Esophagus muscularis mucosa (tissue), 4 donors: Measurements from ENCODE around the gene FAM171A1.

Experiments
- EP300 ChIP-seq: sonication (generic); formaldehyde crosslinking; IDR thresholded peaks from one replicate; pipeline ENCODE4 v1.6.1; 2017; ENCODE audit warnings: antibody characterized with exemption
- POLR2A ChIP-seq: fragments of 450-650 bp; IDR thresholded peaks from one replicate; pipeline ENCODE4 v1.6.1; 2017; ENCODE audit warnings: antibody characterized with exemption, moderate library complexity, mild to moderate bottlenecking, low read depth
- POLR2AphosphoS5 ChIP-seq, 2 donors: sonication (generic); formaldehyde crosslinking; IDR thresholded peaks; one replicate each; pipeline ENCODE4 v1.6.1; 2017; ENCODE audit warnings: antibody characterized with exemption in 2 of 2
- TF ChIP-seq, protein P1 (sequence below), 3 experiments: fragments of 200-600 bp in 2 of 3; fragments of 450-650 bp in 1 of 3; sonication (generic) in 2 of 3; IDR thresholded peaks; one replicate each; pipeline ENCODE4 v1.5.1; 2017 to 2019; ENCODE audit warnings: antibody characterized with exemption in 3 of 3, mild to moderate bottlenecking in 2 of 3, moderate library complexity in 1 of 3

DNA sequence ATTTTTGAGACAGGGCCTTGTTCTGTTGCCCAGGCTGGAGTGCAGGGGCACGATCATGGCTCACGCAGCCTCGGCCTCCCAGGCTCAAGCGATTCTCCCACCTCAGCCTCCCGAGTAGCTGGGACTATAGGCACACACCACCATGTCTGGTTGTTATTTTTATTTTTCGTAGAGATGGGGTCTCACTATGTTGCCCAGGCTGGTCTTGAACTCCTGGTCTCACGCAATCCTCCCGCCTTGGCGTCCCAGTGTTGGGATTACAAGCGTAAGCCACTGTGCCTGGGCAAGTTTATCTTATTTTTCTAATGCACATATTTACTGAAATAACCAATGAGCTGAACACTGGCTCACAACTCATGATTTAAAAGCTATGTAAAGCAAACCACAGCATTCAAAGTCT, 61.9 kb downstream of the FAM171A1 start:
- TF ChIP-seq, protein P1, sequence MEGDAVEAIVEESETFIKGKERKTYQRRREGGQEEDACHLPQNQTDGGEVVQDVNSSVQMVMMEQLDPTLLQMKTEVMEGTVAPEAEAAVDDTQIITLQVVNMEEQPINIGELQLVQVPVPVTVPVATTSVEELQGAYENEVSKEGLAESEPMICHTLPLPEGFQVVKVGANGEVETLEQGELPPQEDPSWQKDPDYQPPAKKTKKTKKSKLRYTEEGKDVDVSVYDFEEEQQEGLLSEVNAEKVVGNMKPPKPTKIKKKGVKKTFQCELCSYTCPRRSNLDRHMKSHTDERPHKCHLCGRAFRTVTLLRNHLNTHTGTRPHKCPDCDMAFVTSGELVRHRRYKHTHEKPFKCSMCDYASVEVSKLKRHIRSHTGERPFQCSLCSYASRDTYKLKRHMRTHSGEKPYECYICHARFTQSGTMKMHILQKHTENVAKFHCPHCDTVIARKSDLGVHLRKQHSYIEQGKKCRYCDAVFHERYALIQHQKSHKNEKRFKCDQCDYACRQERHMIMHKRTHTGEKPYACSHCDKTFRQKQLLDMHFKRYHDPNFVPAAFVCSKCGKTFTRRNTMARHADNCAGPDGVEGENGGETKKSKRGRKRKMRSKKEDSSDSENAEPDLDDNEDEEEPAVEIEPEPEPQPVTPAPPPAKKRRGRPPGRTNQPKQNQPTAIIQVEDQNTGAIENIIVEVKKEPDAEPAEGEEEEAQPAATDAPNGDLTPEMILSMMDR (IDR thresholded peaks at IDR 0.05) = no peak
- TF ChIP-seq POLR2AphosphoS5 (IDR thresholded peaks at IDR 0.05) (no peak), EP300 (no peak), POLR2A (no peak)
